ENCODE results near the gene ZBTB8A.

Gene ZBTB8A

DNA sequence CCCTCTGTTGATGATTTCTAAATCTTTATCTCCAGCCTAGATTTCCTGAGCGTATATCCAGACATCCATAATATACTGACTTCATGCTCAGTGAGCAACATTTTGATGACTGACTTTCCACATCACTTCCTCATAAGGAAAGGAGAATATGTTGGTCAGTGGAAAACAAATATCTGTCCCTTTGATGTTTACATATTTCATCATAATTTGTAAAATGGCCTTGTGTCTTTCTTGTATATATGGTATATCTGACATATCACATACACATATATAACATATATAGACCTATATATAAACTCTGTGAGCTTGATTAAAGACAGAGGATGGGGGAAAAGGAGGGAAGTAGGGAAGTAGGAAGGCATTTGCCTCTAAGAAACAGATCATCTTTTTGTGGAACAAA, 18.6 kb downstream of the ZBTB8A start:
- TF ChIP-seq, protein P1, sequence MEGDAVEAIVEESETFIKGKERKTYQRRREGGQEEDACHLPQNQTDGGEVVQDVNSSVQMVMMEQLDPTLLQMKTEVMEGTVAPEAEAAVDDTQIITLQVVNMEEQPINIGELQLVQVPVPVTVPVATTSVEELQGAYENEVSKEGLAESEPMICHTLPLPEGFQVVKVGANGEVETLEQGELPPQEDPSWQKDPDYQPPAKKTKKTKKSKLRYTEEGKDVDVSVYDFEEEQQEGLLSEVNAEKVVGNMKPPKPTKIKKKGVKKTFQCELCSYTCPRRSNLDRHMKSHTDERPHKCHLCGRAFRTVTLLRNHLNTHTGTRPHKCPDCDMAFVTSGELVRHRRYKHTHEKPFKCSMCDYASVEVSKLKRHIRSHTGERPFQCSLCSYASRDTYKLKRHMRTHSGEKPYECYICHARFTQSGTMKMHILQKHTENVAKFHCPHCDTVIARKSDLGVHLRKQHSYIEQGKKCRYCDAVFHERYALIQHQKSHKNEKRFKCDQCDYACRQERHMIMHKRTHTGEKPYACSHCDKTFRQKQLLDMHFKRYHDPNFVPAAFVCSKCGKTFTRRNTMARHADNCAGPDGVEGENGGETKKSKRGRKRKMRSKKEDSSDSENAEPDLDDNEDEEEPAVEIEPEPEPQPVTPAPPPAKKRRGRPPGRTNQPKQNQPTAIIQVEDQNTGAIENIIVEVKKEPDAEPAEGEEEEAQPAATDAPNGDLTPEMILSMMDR (IDR thresholded peaks at IDR 0.05; ENCODE audit: insufficient read depth, missing control alignments): no peak
- FAIRE-seq (no peak), DNase-seq (ENCODE audit: insufficient read length, low spot score) (no peak)

DNA sequence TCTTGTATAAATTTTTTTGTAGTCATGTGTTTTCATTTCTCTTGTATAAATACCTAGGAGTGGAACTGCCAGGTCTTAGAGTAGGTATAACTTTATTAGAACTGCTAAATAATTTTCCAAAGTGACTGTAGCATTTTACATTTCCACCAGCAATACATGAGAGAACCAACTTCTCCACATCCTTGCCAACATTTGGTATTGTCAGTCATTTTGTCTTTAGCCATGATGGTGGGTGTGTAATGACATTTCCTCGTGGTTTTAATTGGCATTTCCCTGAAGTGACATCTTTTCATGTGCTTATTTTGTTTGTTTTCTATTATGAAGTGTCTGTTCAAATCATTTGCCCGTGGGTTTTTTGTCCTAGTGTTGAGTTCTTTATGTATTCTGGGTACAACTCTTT, 29.7 kb downstream of the ZBTB8A start:
- no peak for FAIRE-seq
- TF ChIP-seq, protein P1 (IDR thresholded peaks at IDR 0.05; ENCODE audit: insufficient read depth, missing control alignments): no peak
- DNase-seq (ENCODE audit: insufficient read length, low spot score): no peak

DNA sequence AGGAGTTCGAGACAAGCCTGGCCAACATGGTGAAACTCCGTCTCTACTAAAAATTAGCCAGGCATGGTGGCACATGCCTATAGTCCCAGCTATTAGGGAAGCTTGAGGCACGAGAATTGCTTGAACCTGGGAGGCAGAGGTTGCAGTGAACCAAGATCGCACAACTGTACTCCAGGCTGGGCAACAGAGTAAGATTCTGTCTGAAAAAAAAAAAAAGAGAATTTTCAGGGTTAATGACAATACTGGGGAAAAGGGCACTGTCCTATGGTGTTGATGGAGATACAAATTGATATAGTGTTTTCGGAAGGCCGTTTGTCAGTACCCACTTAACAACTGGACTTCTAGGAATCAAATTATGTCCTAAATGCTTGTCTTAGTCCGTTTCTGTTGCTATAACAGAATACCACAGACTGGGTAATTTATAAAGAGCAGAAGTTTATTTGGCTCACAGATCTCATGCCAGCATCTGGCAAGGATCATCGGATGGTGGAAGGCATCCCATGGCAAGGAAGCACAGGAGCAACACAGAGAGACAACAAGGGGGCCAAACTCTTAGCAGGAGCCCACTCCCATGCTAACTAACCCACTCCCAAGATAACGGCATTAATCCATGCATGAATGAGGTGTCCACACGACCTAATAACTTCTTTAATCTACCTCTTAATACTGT, 41.3 kb downstream of the ZBTB8A start:
- DNase-seq (ENCODE audit: insufficient read length, low spot score): no peak
- TF ChIP-seq, protein P1 (IDR thresholded peaks at IDR 0.05; ENCODE audit: insufficient read depth, missing control alignments): no peak
- no peak for FAIRE-seq

DNA sequence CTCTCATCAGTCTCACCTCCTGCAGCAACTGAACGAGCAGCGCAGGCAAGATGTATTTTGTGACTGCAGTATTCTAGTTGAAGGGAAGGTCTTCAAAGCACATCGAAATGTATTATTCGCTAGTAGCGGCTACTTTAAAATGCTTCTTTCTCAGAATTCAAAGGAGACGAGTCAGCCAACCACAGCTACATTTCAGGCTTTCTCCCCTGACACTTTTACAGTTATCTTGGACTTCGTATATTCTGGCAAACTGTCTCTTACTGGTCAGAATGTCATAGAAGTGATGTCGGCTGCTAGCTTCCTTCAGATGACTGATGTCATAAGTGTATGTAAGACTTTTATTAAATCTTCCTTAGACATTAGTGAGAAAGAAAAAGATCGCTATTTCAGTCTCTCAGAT, 53.7 kb downstream of the ZBTB8A start:
- TF ChIP-seq, protein P1 (IDR thresholded peaks at IDR 0.05; ENCODE audit: insufficient read depth, missing control alignments): no peak
- FAIRE-seq (no peak), DNase-seq (ENCODE audit: insufficient read length, low spot score) (no peak)

DNA sequence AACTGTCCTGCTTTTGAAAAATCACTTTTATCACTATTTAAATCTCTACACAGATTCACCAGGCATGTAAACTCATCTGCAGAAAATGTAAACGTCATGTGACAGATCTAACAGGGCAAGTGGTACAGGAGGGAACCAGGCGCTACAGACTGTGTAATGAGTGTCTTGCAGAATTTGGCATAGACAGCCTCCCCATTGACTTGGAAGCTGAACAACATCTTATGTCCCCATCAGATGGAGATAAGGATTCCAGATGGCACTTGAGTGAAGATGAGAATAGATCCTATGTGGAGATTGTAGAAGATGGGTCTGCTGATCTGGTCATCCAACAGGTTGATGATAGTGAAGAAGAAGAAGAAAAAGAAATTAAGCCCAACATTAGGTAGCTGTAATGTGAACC, 60.8 kb downstream of the ZBTB8A start:
- DNase-seq (ENCODE audit: insufficient read length, low spot score) (no peak), FAIRE-seq (no peak)

DNA sequence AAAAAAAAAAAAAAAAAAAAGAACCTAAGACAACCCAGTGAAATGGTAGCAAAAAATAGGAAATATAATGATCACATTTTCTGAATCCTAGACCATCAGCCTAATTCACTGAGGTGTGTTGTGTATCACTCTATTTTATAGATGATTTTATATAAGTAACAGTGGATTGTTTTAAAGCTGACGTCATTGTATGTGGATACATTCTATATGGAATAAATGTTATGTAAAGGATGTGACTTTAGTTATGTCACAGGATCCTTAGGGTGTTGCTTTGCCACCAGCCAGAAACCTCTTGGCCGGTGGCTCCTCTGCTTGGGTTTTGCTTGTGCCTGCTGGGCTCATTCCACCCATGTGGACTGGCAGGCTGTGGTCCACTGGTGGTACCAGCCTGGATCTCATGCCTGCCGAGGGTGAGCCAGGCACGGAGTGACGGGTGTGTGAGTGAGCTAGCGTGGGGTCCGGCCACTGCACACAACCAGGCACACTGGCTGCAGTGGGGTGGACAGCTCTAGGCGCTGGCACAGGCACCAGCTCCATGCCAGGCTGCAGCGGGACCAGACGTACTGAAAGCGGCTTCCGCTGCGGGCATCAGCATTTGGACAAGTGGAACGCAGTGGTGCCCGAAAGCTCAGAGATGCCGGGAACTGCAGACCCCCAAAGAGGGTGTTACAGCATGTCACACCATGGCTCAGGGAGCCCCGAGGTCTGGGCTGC, 66.6 kb downstream of the ZBTB8A start:
- no peak for FAIRE-seq
- TF ChIP-seq, protein P1 (IDR thresholded peaks at IDR 0.05; ENCODE audit: insufficient read depth, missing control alignments): no peak
- no peak for DNase-seq (ENCODE audit: insufficient read length, low spot score)

More for the DNA sequence above, 60.8 kb downstream of the ZBTB8A start:
- TF ChIP-seq, protein P1 (IDR thresholded peaks at IDR 0.05; ENCODE audit: insufficient read depth, missing control alignments): no peak

All from D721Med (cell line).